AG08396 (cell line): Measurements from ENCODE around the gene U2AF1L4.
"Not testable (repeated sequence)": the region's sequence is repeated elsewhere in the genome, so short reads cannot be mapped to it uniquely, and the experiment has no call there.

Source experiments
- DNase-seq: peaks from one replicate; pipeline ENCODE4 v3.0.0; 2012; ENCODE audit warnings: low spot score, mixed read lengths

U2AF1L4 gene

DNA sequence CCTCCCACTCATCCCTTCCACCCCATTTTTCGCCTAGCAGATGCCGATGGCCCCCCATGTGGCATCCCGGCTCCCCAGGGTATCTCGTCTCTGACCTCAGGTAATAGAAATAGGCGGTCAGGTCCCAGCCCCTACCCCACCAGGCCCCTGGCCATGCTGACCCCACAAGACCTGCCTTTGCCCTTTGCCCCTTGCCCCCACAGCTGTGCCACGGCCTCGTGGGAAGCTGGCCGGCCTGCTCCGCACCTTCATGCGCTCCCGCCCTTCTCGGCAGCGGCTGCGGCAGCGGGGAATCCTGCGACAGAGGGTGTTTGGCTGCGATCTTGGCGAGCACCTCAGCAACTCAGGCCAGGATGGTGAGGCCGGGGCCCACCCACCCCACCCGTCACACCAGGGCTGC lies 35.5 kb upstream of the U2AF1L4 start:
- no peak for DNase-seq

- DNase-seq: no peak
Measured at GRCh38 chr19:35780058-35780457, 34.8 kb upstream of the U2AF1L4 start.

DNA sequence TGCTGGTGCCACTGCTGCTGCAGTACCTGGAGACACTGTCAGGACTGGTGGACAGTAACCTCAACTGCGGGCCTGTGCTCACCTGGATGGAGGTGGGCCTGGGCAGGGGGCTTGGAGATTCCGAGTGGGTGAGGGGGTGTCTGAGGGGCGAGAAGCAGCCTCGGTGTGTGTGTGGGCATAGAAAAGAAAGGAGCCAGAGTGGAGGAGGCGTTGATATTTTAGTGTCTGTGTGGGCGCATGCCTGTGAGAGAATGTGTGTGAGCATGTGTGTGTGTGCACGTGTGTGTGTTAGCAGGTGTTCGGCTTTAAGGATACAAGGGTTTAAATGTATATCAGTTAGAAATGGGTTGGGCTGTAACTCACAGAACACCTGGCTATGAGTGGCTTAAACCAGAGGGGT lies 33.8 kb upstream of the U2AF1L4 start:
- DNase-seq: no peak

- DNase-seq: no peak
Measured at GRCh38 chr19:35777961-35778360, 32.7 kb upstream of the U2AF1L4 start.

DNA sequence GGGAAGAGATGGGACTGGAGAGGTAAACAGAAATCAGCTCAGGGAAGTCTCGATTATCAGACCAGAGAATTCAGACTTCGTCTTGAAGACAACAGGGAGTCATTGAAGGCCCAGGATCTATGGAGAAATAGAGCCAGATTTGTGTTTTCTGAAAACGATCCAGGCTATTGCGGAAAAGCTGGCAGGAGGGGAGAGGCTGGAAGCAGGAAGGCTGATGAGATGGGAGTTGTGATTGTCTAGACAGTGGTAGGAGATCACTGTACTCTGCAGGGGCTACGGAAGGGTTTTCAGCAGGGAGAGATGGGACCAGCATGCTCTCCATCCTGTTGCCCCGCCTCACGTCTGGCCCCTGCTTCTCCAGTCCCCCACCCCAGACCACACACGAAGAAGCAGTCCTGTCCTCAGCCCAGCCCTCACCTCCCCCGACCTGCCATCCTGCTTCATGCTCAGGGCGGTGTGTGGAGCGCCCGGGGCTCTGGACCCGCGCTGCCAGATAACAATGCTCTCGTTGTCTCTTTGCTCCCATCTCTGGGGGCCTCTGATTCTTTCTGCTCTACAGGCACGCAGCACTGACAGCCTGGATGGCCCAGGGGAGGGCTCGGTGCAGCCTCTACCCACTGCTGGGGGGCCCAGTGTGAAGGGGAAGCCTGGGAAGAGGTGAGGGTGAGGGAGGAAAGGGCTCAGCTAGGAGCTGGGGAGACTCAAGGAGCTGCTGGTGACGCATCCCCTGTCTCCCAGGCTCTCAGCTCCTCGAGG lies 32.0 kb upstream of the U2AF1L4 start:
- DNase-seq: no peak

GRCh38 chr19:35776102-35776788 lies 31.0 kb upstream of the U2AF1L4 start:
- DNase-seq: no peak

GRCh38 chr19:35775298-35776101 lies 30.3 kb upstream of the U2AF1L4 start, which contains the start of gene ARHGAP33:
Gene ARHGAP33 (plus strand): TSS chr19:35775564. CDS start chr19:35775659, 95 bp downstream.
- DNase-seq: peak; percentile 99

- no peak for DNase-seq
Measured at GRCh38 chr19:35775046-35775297, 29.8 kb upstream of the U2AF1L4 start.

DNA sequence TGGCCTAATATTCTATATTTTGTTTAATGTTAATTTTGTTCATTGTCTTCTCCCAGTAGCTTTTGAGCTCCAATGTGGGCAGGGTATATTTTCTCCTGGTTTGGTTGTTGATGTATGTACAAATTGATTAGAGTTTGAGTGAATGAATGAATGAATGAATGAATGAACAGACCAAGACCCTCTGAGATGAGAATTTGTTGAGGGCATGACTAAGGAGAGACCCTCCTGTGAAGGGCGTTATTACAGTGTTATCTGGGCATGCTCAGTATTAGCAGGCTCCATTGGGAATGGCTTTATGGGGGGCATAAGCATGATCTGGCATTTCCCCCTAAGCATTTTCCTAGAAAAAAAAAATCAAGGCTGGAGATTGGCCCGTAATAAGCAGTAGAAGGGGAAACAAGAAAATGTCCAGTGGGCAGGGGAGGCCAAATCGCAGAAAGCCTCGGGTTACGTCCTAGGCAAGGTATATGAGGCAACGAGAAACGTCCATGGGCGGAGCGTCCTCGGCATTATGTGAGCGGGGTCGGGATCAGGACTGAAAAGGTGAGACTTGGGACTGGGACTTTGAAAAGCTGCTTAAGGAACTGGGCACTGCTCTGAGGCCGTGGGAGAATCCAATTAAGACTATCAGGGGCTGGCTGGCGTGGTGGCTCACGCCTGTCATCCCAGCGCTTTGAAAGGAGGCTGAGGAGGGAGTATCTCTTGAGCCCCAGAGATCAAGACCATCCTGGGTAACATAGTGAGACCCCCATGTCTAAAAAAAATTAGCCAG lies 29.2 kb upstream of the U2AF1L4 start:
- no peak for DNase-seq

- no peak for DNase-seq
Measured at GRCh38 chr19:35773020-35773806, 28.0 kb upstream of the U2AF1L4 start.

- not testable (repeated sequence) for DNase-seq
Measured at GRCh38 chr19:35772362-35772761, 27.1 kb upstream of the U2AF1L4 start.

GRCh38 chr19:35768082-35768421 lies 22.8 kb upstream of the U2AF1L4 start:
- DNase-seq: peak; percentile 7

- peak; percentile 15 for DNase-seq
Measured at GRCh38 chr19:35767288-35768081, 22.3 kb upstream of the U2AF1L4 start.

- peak; percentile 4 for DNase-seq
Measured at GRCh38 chr19:35766571-35767104, 21.4 kb upstream of the U2AF1L4 start.

GRCh38 chr19:35764432-35765315 lies 19.5 kb upstream of the U2AF1L4 start:
- no peak for DNase-seq

- no peak for DNase-seq
Measured at GRCh38 chr19:35760711-35761349, 15.6 kb upstream of the U2AF1L4 start.

DNA sequence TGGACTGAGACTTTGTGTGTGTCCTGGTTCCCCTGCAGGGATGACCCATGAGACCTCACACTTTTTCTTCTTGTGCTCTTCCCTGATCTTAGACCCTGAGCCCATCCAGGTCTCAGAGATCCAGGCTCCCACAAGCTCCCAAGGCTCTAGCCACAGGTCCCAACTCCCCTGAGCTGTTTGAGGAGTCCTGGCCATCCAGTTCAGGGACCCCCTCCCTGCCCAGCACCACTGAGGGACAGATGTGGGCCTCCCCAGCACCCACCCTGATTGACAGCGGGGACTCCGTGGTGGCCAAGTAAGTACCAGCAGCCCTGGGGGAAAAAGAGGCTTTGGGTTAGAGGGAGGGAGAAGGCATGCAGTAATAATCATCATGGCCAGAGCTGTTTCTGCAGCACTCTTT lies 14.5 kb upstream of the U2AF1L4 start:
- no peak for DNase-seq

GRCh38 chr19:35757749-35758608 lies 12.8 kb upstream of the U2AF1L4 start, which contains the start of gene PROSER3:
Gene PROSER3 (plus strand): TSS chr19:35758176. CDS start chr19:35758216, 40 bp downstream.
- DNase-seq: peak; percentile 99
